Measurements from ENCODE around the gene RRP1B.
"Not testable (repeated sequence)": the region's sequence is repeated elsewhere in the genome, so short reads cannot be mapped to it uniquely, and the experiment has no call there.

The RRP1B gene, protein sequence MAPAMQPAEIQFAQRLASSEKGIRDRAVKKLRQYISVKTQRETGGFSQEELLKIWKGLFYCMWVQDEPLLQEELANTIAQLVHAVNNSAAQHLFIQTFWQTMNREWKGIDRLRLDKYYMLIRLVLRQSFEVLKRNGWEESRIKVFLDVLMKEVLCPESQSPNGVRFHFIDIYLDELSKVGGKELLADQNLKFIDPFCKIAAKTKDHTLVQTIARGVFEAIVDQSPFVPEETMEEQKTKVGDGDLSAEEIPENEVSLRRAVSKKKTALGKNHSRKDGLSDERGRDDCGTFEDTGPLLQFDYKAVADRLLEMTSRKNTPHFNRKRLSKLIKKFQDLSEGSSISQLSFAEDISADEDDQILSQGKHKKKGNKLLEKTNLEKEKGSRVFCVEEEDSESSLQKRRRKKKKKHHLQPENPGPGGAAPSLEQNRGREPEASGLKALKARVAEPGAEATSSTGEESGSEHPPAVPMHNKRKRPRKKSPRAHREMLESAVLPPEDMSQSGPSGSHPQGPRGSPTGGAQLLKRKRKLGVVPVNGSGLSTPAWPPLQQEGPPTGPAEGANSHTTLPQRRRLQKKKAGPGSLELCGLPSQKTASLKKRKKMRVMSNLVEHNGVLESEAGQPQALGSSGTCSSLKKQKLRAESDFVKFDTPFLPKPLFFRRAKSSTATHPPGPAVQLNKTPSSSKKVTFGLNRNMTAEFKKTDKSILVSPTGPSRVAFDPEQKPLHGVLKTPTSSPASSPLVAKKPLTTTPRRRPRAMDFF

DNA sequence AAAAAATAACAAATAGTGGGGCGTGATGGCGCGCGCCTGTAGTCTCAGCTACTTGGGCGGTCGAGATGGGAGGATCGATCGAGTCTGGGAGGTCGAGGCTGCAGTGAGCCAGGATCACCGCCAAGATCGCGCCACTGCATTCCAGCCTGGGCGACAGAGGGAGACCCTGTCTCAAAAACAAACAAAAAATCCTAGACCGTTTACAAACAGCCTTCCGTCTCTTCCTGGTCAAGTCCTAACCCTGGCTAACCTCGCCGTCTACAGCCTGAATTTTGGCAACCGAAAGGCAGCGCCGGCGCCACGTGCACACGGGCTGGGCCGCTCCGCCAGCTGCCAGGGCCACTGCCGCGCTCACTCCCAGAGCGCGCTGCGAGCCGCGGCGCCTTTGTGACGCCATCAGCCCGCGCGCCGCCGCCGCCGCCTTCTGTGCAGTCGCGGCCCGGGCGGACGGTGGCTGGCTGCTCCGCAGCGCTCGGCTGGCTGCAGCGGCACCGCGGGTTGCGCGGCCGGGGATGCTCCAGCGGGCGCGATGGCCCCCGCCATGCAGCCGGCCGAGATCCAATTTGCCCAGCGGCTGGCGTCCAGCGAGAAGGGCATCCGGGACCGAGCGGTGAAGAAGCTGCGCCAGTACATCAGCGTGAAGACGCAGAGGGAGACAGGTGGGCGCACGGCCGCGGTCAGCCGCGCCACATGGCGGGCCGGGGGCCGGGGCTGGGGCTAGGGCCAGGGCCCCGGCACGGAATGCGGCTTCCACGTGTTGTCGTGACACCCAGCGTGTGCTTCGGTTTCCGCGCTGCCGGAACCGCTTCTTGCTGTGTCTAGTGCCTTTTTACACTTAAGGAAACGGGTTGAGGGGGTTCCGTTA is at the start of gene RRP1B, which contains the start of gene HSF2BP:
Gene RRP1B (plus strand): TSS at position 425 of the 865 bp plus-strand sequence. CDS start 105 bp downstream, at position 530.
Gene HSF2BP (minus strand): TSS at position 353 of the 865 bp plus-strand sequence. CDS start 1,392 bp downstream, outside the sequence.
- DNase-seq (ENCODE audit: low spot score) = peak; percentile 85

DNA sequence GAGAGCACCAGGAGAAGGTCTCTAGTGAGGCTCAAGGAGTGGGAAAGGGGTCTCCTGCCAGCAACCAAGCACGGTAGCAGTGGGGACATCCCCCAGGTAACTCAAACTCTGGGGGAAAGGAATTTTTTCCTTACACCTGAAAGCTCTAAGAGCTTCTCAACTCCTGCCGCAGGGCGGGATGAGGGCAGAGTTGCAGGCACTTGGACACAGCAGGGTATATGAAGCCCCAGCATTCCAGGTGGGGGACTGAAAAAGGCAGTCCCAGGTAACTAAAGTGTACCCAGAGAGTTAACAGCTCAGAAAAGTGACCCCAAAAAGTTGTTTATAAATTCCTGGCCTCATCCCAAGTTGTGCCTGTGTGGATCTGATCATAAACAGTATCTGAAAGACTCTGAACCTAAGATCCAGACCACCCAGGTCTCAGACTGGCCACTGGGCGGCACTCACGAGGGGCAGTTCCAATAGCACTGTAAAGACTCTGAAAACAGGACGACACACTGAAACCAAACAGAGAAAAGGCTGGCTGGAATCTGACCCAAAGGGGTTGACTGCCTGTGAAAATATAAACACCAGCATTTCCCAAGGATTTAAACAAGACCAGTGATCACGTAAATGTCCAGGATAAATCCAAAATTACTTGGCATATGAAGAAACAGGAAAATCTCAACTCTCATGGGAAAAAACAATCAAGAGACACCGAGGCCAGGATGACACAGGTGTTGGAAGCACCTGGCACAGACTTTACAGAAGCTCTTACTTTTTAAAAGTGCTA is 47.6 kb upstream of the RRP1B start:
- DNase-seq (ENCODE audit: low spot score) = peak; percentile 71

DNA sequence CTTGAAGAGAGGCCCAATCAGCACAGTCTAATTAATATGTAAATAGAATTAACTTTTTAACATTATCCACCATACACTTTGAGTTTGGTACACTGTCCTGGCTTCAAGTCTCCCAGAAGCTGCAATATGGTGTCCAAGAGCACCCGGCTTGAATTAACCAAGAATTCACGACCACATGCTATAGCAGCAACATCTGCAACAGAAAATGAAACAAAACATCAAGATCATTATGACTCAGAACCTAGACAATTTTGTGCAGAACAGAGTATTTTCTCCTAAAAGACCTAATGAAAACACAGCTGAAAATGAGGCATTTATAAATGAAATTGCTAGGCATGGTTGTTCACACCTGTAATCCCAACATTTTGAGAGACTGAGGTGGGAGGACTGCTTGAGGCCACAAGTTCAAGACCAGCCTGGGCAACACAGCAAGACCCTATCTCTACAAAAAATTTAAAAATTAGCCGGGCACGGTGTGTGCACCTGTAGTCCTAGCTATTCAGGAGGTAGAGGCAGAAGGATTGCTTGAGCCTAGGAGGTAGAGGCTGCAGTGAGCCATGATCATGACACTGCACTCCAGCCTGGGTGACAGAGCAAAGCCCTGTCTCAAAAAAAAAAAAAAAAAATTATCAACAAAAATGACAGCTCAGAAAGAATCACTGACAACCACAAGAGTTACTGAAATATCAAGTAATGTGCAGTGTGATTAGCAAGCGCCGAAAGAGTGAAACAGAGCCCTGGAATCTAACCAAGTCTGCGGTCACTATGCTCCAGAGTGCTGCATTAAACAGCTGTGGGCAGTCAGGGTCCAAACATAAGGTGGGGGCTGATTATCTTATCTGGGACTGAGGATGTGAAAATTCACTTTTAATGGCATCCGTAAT is 45.4 kb upstream of the RRP1B start:
- no peak for DNase-seq (ENCODE audit: low spot score)

DNA sequence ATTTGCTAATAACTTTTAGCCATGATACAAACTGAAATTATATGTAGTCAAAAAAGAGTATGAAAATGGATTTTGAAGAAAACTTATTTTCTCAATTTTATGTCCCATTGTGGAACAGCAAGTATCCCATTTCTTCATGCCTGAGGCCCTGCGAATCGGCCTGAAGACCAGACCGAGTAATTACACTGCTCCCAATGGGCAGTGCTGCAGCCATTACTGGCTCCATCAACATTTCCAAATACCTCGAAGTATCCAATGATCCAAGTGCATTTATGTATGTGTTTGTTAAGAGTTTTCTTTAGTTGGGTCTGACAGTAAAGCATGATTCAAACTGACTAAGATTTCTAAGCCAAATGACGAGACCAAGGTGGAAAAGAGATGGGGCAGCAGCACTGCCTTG is 44.5 kb upstream of the RRP1B start:
- DNase-seq (ENCODE audit: low spot score) = no peak

DNA sequence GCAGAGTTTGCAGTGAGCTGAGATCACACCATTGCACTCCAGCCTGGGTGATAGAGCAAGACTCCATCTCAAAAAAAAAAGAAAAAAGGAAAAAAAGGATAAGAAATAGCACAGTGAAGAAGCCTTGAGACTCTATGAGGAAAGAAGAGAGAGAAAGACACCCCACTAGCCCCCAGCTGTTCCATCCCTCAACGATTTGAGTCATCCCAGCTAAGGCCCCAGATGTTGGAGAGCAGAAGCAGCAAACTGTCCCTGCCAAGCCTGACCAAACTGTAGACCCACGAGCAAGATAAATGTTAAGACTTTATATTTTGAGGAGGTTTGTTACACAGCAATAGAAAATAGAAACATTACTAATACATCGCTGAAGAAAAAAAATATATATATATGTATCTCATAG is 42.5 kb upstream of the RRP1B start:
- DNase-seq (ENCODE audit: low spot score) = not testable (repeated sequence)

DNA sequence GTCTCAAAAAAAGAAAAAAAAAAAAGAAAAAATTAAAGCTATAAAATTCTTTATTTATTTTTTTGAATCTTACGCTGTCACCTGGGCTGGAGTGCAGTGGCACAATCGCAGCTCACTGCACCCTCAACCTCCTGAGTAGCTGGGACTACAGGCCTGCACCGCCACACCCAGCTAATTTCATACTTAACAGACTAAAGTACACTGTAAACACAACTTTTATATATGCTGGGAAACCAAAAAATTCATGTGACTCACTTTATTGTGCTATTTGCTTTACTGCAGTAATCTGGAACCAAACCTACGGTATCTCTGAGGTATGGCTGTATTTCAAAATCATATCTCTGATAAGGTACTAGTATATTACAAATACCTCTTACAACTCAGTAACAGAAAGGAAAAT is 40.4 kb upstream of the RRP1B start:
- no peak for DNase-seq (ENCODE audit: low spot score)

DNA sequence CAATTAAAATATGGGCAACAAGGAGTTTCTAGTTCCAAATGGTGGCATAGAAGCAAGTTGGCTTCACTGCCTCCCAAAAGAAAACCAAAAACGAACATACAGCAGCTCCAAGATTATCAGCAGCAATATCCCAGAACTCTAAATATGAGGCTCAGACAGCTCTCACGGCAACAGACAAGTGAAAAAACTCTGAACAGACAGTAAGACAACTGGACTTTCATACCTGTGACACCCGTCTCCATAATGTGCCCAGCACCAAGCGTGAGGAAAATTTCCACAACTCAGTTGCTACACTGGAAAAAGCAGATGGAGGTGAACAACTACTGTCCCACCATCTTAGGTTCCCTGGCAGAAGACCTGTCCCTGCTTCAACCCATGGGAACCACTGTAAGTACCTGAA is 40.0 kb upstream of the RRP1B start:
- DNase-seq (ENCODE audit: low spot score) = no peak

DNA sequence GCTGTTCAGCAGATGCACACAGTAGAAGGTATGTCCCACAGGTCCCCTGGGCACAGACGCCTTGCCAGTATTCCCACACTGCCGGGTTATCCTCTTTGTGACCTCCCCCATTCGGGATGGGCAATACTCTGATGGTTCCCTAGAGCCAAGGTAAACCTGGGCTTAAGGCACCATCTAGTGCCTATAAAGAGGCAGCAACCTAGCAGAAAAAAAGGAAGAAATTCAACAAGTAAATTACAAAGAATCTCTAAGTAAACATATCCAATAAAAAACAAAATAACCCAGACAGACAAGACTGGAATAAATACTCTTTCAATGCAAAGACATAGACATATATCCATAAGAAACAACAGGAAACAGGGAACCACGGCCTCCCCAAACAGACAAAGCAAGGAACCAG is 39.5 kb upstream of the RRP1B start:
- no peak for DNase-seq (ENCODE audit: low spot score)

DNA sequence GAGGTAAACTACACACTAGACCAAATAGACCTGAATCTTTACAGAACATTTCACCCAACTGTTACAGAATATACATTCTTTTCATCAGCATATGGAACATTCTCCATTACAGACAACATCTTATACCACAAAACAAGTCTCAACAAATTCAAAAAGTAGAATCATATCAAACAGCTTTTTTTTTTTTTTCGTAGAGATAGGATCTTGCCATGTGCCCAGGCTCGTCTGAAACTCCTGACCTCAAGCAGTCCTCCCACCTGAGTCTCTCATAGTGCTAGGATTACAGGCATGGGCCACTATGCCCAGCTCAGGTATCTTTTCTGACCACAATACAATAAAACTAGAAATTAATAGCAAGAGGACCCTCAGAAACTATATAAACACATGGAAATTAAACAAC is 36.6 kb upstream of the RRP1B start:
- DNase-seq (ENCODE audit: low spot score) = no peak

DNA sequence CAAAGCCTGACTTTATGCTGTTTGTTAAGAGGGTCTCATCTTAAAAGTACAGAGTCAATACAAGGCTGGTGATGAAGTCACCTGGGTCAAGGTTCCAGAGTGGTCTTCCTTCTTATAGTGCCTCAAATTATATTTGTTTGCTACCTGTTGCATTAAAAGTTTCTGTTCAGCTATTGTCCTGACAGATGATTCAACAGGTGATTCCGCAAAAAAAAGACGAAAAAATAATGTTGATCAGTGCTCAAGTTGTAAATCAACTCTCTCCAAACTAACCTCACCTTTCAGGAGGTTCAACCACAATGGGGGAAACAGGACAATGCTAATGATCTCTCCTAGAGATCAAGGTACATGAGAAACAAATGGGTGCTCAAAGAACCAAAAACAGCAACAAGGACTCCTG is 35.8 kb upstream of the RRP1B start:
- DNase-seq (ENCODE audit: low spot score) = no peak

DNA sequence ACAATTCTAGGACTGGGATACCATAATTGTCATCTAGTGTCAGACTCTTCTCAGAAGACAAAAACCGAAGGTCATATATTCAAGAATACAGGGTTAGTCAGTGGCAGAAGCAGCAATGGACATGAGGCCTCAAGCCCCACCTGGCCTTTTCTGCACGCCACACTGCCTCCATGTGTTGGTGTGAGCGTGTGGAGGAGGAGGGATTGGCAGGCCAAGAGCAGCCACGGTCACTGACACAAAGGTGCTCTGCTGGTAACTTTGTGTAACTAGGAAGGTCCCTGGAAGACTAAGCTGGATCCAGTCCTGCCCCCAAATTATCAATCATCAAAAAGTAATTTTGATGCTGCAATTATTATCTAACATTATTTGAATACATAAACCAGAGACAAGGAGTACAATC is 35.0 kb upstream of the RRP1B start:
- no peak for DNase-seq (ENCODE audit: low spot score)

DNA sequence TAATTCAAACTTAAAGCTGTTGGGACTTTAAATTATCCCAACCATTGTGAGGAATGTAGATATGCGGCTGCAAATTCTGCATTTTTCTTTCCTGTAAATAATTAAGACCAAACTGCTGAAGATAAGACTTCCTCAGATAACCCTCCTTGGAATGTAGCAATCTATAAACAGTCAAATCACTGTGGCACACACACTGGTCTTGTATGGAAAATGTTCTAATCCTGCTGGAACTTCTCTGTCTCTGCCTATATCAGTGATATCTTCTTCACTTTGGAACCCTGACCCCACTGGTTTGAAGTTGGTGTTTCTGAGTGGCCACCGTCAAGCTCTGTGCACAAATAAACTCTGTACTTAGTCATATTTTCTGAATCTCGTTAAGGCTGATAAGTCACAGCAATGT is 33.0 kb upstream of the RRP1B start:
- DNase-seq (ENCODE audit: low spot score) = no peak

DNA sequence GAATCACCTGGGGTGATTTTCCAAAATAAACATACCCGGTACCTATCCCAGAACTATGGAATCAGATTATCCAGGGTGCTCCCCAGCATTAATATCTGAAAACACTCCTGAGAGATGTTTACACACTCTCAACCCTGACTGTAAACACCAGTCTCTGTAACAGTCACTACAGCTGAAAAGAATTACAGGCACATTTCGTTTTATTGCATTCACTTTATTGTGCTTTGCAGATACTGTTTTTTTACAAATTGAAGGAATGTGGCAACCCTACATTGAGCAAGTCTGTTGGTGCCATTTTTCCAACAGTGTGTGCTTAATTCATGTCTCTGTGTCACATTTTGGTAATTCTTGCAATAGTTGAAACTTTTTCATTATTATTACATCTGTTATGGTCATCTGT is 31.8 kb upstream of the RRP1B start:
- no peak for DNase-seq (ENCODE audit: low spot score)

DNA sequence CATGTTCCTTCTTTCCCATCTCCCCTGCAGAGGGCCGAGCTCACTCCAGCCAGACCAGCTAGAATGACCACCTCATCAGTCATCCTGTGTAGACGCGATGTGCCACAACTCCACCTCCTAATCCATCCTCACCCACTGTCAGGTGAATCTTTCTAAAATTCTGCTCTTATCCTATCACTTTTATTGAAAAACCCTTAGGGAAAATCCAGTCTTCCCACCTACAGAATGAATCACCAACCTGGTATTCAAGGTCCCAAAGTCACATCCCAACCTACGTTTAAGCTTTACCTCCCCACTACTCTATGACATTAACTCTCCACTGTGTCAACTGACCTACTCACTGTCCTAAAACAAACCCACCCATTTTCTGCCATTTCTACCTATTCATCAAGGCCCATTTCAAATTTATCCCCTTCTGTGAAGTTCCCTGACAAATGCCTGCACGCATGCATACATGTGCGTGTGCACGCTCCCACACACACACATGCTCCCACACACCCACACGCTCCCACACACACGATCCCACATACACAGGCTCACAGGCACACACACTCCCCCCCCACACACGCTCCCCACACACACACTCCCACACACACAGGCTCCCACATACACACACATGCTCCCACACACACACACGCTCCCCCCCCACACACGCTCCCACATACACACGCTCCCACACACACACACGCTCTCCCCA is 27.8 kb upstream of the RRP1B start:
- peak; percentile 51 for DNase-seq (ENCODE audit: low spot score)

DNA sequence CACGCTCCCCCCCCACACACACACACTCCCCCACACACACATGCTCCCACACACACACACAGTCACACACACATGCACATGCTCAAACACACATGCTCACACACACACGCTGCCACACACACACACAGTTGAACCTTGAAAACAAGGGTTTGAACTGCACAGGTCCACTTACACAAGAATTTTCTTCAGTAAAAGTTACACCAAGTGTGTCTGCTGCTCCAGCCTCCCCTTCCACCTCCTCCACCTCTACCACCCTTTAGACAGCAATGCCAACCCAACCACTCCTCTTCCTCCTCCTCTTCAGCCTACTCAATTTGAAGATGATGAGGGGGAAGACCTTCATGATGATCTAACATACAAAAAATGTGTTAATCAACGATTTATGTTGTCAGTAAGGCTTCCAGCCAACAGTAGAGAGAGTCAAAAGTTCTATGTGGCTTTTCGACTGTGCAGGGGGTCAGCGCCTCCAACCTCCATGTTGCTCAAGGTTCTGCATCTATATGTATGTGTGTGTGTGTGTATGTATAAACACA is 26.9 kb upstream of the RRP1B start:
- peak; percentile 31 for DNase-seq (ENCODE audit: low spot score)

DNA sequence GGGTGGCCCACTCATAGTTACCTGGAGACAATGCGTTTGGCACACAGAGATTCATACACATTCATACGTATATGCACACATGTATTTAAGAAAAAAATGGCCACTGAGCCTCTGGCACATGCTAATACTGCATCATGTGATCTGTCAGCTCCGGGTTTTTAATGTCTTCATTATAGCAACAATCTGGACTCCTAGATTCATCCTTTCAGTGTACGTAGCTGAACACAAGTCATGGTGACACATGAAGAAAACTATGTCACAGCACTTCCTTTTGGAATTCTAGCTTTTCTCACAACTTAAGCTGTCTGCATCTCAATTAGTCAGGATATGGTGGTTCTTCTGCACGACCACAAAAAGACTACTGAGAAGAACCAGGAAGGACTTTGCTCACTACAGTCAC is 24.7 kb upstream of the RRP1B start:
- DNase-seq (ENCODE audit: low spot score) = peak; percentile 87

DNA sequence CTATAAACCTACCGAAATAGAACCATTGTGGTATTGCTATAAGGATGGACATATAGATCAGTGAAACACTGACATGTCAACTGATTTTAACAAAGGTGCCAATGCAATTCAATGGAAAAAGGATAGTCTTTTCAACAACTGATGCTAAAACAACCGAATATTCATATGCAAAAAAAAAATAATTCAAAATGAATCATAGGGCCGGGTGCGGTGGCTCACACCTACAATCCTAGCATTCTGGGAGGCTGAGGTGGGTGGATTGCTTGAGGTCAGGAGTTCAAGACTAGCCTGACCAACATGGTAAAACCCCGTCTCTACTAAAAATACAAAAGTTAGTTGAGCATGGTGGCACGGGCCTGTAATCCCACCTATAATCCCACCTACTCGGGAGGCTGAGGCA is 23.9 kb upstream of the RRP1B start:
- DNase-seq (ENCODE audit: low spot score) = no peak

DNA sequence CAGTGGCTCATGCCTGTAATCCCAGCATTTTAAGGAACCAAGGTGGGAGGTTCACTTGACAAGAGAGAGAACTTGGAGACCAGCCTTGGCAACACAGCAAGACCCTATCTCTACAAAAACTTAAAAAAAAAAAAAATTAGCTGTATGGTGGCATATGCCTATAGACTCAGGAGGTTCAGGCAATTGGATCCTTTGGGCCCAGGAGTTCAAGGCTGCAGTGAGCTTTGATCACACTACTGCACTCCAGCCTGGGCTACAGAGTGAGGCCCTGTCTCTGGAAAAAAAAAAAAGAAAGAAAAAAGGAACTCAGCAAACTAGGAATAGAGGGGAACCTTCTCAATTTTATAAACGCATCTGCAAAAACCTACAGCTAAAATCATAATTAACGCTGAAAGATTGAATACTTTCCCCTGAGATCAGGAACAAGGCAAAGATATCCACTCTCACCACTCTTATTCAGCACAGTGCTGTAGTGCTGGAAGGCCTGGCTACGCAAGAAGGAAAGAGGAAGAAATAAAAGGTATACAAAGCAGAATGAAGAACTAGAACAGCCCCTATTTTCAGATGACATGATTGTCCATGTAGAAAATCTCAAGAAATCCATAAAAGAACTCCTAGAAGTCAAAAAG is 21.7 kb upstream of the RRP1B start:
- no peak for DNase-seq (ENCODE audit: low spot score)

All from kidney tubule cell (primary cell).